ENCODE data around the gene HOXD11.

HOXD11 gene

DNA sequence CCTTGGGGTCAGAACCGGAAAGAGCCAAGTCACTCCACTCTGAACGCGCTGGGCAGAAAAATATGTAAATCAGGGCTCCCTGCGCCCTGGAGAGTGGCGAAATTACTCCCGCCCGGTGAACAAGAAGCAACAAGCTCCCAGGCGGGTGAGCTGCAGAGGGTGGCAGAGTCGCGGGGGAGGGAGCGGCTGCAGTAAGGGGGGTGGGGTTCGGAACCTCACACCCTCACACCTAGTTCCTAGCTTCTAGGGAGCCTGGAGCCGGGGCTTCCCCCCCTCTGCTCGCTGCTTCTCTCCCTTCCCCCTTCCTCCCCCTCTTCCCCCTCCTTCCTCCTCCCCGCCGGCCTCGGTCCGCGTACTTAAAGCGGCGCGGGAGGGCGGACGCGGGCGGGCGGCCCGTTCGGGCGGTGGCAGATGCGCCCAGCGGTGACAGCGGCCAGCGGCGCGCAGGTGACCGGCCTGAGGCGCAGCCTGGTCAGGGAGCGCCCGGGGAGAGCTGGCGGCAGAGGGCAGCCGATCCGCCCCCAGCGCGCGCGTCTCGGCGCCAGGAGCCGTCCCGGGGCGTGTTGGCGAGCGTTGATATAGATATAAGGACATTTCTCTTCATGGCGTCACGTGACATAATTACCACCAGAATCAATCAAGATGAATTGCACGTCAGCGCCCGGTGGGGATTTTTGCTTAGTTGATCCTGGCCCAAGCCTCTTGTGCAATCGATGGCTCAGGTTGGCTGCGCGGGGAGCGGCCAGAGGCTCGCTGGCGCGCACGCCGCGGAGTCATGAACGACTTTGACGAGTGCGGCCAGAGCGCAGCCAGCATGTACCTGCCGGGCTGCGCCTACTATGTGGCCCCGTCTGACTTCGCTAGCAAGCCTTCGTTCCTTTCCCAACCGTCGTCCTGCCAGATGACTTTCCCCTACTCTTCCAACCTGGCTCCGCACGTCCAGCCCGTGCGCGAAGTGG, at the start of gene HOXD11:
TSS of gene HOXD11 (plus strand) at position 700 of the 959 bp plus-strand sequence. CDS start at position 776, 76 bp downstream.
- FAIRE-seq (no peak), DNase-seq (ENCODE audit: low spot score) (no peak)

DNA sequence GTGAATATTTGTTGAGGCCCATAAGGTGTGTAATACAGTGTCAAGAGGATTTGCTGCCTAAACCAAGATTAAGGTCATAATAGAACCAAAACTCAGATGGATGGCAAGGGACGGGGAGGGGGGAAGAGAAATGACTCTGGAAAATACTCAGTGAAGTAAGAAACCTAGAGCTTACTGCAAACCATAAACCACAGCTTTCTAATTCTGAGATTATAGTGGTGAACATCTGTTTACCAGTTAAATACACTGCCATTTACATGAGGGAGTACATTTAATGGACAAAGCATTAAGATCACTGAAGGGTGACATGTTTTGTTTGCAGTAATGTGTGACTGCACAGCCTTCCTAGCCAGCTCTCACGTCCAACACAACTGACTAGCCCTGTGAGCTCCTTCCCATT, 43.1 kb upstream of the HOXD11 start:
- no peak for FAIRE-seq
- DNase-seq (ENCODE audit: low spot score), result no peak

DNA sequence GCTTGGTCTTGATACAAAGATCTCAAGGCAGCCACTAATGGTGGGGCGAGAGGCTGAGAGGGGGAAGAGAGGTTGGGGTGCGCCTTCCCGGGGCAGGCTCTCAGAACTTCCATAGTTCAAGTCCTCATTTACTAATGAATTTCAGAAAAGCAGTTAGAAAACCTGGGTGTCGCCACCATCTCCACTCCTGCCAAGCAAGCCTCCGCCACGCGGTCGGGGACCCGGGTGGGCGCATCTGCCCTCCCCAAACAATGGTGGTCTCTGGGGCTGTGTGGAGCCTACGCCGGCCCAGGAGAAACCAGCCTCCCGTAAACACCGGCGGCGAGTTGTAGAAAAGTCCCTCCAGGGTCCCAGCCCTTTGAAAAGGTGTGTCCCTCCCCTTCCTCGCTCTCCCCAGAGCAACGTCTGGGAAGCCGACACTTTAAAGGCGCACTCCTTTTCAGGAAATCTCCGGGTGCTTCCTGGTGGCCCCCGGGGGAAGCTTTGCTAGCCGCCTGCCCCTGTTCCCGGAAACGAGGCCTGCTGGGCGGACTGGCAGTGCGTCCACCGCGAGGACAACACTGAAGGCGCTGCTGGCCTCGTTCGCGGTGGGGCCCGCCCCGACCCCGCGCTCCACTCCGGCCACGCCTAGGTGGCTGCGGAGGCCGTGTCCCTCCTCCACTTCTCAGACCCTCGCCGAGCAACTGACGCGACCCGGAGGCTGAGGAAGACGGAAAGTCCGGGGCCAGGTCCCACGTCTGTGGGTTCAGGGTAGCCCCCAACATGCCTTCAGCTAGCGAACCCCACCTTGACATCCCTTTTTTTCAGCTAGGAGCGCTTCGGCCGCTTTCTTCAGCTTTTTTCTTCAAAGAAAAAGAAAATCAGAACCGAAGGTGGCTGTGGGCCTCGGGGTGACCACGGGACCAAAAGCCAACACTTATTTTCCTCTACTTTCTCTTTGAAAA, 40.2 kb upstream of the HOXD11 start:
- no peak for FAIRE-seq
- no peak for DNase-seq (ENCODE audit: low spot score)

DNA sequence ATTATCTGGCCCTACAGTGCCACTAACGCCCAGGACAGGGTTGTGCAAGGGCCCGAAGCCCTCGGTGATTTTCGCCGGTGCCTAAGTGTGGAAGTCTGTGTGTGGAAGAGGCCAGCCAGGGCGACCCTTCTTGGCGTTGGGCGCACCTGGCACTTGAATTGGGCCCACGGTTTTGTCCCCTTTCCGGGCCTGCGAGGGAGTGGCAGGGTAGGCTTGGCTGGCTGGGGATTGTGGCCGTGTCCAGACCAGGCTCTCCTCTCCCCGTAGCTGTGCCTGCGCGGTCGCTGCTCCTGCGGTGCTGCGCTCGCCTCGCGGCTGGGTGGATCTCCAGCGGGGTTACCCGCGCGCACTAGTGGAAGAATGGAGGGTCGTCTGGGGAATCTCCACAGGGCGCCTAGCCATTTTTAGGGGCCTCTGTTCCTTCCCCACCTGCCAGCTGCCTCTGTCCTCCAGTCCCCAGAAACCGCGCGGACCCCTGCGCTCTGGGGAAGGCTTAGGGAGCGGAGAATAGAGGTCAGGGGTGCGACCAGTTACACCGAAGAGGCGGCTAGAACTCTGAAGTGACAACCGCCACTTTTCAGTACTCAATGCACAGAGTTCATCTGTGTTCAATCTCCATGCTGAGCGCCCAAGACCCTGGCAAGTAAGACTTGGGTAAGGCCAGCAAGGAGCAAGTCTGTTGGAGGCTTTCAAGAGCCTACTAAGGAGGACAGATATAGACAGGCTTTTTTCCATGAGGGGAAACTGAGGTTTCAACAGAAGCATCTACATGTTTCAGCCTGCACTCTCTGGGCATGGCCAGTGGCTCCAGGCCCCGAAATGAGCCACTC, 39.3 kb upstream of the HOXD11 start:
- DNase-seq (ENCODE audit: low spot score), result no peak
- no peak for FAIRE-seq

DNA sequence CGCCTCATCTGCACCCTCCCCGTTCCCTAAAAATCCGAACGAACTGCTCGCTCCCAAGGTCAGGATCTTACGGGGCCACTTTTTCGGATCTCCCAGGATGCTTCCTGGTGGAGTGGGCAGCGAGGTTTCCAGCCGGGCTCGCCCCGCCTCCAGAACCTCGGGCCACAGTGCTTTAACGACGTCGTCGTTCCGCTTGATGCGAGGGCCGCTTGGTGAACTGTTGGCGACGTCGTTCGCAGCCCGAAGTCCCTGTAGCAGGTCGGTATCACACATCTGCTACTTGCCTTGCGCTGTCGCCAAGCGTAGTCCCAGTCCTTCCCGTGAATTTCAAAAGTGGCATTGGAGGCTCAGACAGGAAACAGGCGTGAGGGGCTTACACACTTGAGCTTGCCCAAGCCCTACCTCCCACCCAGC, 38.7 kb upstream of the HOXD11 start:
- DNase-seq (ENCODE audit: low spot score) (no peak), FAIRE-seq (no peak)

DNA sequence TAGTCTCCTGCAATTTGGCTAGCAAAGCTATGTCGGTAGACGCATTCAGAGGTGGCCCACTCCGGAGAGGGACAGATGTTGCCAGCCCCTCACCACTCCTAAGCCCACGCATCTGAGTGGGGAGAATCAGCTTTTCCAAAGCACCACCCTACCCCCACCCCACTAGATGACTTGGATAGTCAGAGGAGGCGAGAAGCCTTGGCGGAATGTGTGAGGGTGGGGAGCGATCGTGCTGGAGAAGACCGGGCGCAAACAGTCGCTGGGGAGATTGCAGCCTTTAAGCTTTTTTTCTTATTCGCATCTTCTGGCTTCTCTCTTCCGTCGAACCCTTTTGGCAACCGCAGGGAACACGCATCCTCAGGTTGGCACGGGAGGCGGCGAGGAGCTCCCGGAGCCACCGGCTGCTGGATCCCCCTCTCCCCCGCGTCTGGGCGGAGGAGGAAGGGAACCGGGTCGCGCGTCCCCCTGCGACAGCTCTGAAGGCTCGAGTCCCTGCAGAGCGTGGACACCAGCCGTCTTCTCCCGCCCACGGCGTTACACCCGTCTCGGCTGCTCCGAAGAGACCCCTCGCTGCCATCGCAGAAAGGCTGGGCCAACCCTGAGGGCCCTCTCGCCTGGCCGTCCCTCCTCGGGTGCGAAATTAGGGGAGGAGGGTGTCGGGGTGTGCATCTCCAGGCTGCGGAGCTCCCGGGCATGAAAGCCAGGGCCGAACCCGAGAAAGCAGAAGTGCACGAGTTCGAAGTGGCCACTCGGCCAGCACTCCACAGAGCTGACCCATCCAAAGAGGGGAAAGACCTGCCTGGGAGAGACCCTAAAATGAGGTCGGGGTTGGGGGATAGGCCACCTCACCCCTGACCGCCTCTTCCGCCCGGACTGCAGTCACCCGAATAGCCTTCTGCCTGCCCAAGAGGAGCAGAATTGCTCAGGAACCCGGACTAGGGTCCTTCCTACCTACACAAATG, 35.5 kb upstream of the HOXD11 start:
- FAIRE-seq, result no peak

DNA sequence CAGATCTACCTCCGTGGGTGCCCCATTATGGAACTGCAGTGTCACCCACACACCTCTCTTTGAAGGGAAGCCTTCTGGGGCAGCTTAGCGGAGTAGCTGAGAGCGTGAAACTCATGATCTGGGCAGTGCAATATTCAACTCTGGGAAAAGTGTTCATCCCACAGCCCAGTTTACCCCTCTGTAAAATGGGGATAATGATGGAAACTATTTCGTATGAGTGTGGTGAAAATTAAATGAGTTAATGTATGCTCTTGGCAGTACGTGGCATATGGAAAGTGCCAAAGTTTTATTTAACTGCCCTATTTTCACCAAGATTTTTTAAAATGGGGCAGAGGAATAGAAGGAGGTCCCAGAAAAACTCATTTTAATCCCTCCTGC, 34.8 kb upstream of the HOXD11 start:
- DNase-seq (ENCODE audit: low spot score) (no peak), FAIRE-seq (no peak)

More for the DNA sequence above, 35.5 kb upstream of the HOXD11 start:
- no peak for DNase-seq (ENCODE audit: low spot score)

DNA sequence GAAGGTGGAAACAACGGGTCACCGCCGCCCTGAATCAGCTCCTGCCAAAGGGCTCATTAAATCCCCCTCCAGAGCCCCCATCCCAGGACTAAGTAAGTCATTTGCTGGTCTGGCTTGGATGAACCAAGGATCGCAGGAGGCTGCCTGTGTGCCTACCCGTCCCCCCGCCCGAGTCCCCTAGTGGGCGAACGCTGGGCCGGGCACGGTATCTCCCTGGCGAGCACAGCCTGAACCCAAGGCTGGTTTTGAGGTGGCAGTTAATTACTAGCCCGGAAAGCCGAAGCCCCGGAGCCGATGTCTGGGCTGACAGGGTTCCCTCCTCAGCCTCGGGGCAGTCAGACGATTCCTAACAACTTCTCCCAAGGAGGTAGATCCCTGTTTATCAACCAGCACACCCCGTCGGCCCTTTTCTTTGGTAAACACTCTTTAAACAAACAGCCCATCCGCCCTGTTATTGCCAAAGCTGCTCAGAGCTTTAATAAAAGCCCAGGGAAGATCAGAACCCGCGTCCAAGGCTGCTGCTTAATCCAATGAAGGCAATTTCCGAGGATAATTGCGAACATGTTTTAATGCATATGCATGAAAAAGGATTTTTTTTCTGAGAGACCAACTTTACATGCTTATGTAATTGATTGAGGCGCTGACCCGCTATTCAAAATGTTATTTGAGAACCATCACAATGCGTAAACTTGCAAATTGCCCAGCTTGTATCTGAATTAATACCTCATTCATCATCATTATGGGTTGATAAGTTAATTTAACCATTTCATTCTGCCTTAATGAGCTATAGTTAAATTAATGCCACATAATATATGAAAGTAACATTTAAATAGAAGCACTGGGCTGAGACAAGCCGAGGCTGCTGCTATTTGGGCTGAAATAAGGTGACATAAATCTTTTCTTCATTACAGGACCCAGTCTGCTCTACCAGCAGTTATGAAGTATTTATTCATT, 33.9 kb upstream of the HOXD11 start:
- FAIRE-seq, result no peak

DNA sequence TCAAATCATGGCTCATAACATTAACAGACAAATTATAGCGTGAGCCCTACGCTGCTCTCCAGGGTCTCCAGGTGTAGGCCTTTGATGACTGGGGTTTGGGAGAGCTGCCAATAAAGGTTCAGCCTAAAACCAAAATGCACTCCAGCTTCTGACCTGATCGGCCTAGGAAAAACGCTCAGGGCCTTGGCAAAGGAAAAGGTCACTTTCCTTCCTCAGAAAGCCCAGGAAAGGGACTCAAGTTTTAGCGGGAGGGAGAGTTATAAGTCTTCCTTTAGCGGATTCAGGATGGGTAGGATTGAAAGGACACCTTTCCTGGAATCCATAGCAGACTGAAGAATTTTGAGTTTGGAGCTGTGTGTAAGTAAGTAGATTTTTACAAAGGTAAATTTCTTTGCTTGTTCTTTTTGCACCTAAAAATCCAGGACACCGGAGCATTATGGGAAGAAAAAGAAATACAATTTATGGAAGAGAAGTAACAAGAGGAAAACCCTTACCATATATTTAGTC, 32.1 kb upstream of the HOXD11 start:
- FAIRE-seq (no peak), DNase-seq (ENCODE audit: low spot score) (no peak)

More for the DNA sequence above, 33.9 kb upstream of the HOXD11 start:
- DNase-seq (ENCODE audit: low spot score), result no peak

DNA sequence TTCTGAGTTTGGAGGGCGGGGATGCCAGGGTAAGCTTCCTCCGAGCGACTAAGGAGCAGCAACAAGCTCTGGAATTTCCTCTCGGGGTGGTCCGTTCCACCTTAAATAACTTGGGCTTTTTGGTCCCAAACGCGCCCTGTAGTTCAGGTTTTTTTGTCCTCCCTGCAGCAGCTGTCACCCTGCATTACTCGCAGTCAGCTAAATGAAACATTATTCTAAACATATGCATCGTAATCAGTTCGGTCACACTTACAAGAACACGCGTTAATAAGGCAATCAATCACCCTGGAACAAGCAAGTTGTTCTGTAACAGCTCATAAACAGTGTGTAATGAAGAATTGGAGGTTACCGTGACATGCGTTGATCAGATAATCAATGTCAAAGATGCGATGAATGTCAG, 31.6 kb upstream of the HOXD11 start:
- DNase-seq (ENCODE audit: low spot score), result no peak

DNA sequence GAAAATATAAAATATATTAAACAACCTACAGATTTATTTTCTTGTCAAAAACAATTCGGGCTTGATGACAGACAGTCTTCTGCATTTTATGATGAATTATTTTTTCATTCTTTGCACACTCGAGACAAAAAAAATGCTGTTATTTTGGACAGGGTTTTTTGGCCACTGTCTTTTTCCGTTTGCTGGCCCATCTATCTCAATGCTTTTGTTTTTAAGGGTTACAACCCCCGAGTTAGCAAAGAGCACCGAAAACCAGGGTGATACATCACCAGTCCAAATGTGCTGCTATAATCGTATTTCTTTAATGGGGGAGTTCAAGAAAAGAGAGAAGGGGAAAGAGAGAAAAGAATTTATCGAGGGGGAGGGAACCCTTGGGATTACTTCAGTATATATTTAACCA, 31.0 kb upstream of the HOXD11 start:
- no peak for DNase-seq (ENCODE audit: low spot score)
- FAIRE-seq, result no peak

More for the DNA sequence above, 31.6 kb upstream of the HOXD11 start:
- no peak for FAIRE-seq

DNA sequence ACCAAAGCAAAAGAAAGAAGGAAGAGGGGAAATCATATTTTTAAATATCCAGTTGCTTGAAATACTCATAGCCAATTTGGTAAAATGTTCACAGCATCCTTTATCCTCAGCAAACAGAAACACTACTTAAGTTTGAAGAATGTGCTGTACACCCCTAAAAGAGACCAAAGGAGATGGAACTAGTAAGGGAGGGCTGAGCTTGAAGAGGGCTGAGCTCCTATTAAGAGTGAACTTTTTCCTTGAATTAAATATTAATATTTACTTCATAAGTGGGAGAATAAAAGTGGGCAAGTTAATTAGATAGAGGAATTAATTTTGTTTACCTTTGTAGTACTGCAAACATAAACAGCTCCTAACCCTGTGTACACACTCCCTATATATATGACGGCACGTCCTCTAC, 30.3 kb upstream of the HOXD11 start:
- DNase-seq (ENCODE audit: low spot score) (no peak), FAIRE-seq (no peak)

DNA sequence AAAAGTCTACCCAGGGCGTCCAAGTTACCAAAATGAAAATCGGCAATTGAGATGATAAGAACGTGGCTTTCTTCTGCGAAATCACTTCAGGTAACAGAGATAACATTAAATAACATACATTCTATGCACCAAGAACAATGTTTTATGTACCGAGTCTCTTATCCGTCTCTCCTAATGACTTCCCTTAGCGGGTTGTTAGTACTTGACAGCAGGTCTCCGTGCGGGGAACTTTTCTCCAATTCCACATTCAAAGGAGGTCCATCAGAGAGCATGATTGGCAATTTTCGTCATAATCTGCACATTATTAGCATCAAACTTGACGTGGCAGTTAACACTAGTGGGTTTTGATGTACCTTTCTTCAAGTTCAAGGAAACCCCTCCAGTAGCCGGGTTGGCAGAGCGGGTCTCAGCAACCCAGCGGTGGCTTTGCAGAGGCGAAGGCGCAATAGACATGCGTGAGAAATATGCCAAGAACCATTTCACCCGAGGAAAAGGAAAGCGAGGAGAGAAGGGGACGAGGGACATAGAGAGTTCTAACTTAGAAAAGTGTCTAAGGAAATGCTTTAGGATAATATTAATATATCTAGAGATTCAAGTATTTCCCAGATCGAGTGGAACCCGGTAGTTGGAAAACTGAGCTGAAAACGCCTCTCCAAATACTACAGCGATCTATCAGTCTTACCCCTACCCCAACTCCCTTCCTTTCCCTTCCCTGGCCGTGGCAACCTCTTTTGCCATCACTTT, 28.4 kb upstream of the HOXD11 start:
- no peak for FAIRE-seq
- DNase-seq (ENCODE audit: low spot score), result no peak

DNA sequence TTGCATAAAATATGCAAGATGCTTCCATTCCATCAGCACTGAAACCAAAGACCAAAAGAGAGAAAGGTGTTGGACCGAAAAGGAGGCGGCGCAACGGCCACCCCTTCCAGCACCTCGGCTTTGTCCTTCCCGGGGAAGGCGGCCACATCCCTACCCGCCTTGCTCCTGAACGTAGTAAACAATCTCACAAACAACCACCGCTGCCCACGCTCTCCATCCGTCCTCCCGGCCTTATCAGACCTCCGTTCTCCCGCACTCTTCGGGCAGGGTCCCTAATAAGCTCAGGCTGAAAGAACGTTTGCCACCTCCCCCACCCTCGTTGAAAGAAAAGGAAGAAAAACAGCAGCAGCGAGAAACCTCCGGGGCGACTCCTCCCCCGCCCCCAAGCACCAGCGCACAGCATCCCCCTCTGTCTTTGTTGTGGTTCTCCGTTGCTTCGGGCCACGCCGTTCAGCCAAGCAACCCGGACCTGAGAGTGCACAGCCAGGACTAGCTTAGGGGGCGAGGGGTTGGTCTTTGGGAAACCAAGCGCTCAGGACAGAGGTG, 27.7 kb upstream of the HOXD11 start:
- DNase-seq (ENCODE audit: low spot score), result no peak
- FAIRE-seq, result no peak

DNA sequence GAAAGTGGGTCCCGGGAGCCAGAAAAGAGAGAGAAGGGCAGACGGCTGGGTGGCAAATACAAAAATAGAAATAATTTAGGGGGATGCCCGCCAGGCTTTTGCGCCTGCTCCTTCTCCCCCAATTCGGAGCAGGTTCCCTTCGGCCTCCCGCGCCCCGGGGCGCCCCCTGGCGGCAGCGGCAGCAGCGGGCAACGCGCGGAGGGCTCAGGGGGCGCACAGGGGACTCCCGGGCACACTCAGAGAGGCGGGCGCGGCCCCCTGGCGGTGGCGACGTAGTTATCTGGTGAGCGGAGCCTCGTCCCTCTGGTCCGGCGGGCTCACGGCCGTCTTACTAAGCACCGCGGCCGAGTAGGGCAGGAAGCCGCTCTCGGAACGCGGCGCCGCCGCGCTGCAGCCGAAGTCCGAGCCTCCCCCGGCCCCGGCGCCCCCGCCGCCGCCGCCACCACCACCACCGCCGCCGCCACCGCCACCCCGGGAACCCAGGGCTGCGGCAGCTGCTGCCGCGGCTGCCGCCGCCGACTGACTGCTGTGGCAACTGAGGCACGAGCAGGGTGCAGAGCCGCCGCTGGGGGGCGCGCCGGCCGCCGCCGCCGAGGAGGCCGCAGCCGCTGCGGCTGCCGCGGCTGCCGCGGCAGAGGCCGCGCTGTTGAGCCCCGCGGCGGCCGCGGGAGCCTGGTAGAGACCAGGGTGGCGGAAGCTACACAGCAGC, 27.1 kb upstream of the HOXD11 start:
- no peak for FAIRE-seq

DNA sequence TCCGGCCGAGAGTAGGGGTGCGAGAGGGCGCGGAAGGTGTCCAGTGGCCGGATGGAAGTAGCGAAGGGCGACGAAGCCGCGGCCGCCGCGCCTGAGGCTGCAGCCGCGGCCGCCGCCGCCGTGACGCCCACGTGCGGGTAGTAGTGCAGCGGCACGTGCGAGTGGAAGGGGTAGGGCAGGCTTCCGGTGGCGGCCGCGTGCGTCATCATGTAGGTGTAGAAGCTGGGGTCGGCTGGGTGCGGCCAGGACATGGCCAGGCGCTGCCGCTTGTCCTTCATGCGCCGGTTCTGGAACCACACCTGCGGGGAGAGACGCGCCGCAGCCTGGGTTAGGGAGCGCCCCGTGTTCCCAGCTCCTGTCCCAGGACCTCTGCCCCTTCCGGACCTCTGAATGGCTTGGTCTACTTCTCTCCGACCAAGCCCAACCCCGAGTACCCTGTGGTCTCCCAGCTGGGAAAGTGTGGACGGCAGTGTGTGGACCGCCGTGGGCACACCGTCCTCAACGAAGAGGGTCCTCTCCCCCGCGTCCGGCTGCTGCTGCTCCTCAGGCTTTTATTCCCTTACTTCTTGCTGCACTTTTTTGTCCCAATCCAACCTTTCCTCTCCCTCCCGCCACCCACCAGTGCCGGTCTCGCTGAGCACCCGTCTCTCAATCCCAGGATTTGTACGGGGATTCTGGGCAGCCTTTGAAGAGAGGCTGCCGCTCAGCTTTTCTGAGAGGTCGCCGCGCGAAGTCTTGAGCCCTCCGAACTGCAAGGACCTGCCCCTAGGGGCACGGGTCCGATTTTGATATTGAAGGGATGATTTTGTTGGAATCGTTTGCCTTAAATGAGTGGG, 26.3 kb upstream of the HOXD11 start:
- DNase-seq (ENCODE audit: low spot score), result no peak

More for the DNA sequence above, 27.1 kb upstream of the HOXD11 start:
- no peak for DNase-seq (ENCODE audit: low spot score)

More for the DNA sequence above, 26.3 kb upstream of the HOXD11 start:
- FAIRE-seq, result no peak
